ENCODE results near the gene ACOXL. TPM values are rescaled to one million over a fixed set of nuclear protein-coding genes. Genes with fewer than 3 reads are reported as not detected.

Gene ACOXL
- total RNA-seq, 1 experiment from 2014 or later: not detected

DNA sequence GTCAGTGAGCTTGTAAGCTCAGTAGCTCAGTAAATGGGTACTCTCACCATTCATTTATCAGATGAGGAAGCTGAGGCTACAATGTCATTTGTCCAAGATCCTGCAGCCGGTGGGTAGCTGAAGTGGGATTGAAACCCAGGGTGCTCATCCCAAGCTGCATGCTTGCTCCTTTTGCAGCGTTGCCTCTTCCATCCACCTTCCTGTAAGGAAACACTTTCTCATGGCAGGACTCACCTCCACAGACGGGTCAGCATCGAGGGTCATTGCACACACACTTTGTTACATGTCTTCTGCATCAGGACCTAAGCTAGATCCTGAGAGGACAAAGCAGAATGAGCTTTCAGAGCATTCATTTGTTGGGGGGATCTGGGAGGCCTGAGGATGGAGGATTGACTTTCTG, 60.7 kb downstream of the ACOXL start:
- DNase-seq (ENCODE audit: low spot score): no peak

DNA sequence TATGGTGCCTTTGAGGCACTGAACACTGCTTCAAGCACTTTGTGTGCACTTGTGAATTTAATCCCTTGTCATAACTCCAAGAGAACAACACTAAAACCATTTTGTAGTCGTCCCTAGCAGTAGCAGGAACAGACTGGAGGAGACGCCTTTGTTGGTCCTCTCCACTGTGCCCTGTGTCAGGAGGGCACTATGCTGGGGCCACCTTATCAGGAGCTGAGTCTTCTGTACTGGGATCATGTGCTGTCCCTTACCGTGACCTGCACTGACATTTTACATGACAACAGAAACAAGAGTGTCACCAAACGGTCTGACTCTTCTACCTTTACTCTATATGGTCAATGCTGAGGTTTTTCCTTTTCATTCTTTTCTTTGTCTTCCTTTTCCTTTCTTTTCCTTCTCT, 62.0 kb downstream of the ACOXL start:
- DNase-seq (ENCODE audit: low spot score): no peak

DNA sequence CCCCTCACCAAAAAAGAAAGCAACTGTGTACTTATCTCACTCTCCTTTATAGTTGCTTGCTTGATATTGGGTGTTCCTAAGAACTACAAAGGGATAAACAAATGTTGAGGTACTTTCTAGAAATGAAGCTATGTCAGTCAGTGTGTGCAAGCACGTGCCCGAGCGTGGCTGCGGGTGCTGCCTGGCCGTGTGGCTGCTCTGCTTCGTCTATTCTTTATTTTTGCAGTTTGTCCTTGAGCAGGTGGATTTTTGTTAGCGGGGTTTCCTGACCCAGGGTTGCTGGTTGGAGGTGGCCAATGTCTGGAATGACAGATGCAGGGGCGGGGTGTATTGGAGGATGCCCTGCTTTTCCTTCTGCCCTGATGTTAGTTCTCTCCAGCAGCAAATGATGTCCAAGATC, 62.6 kb downstream of the ACOXL start:
- no peak for DNase-seq (ENCODE audit: low spot score)

DNA sequence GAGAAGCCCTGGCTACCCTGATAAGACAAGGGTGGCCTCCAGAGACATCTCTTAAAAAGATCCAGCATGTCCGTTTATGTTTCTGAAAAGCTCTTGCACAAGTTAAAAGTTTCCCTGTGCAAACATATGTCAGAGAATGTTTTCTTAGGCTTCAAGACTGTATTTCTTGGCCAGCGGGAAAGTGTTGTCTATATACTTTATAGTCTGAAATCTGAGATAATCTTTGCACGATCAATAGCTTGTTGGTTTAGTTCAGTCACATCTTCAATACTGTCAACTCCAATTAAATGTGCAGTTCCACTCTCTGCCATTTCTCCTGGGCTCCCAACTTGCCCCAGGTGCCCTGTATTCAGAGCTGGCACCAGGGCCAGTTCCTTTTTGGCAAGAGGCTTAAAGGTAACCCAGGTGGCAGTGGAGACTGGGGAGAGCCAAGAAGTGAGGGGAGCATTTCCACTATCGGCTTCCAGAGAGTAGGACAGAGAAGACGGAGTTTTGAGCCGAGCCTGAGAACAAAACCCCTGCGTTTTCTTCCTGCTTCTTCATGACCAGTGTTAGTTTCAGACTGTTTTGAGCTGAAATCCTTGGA, 64.4 kb downstream of the ACOXL start:
- no peak for DNase-seq (ENCODE audit: low spot score)

DNA sequence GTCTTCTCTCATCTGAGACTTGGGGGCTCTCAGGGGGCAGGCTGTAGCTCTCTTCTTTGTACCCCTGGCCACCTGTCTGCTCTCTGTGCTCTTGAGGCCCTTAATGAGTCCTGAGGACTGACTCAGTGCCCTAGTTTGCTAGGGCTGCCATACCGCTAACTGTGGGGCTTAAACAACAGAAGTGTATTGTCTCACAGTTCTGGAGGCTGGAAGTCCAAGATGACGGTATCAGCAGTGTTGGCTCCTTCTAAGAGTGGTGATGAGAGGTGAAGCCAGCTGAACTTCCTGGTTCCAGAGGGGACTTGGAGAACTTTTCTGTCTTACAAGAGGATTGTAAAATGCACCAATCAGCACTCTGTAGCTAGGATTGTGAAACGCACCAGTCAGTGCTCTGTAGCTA, 67.0 kb downstream of the ACOXL start:
- DNase-seq (ENCODE audit: low spot score): no peak

DNA sequence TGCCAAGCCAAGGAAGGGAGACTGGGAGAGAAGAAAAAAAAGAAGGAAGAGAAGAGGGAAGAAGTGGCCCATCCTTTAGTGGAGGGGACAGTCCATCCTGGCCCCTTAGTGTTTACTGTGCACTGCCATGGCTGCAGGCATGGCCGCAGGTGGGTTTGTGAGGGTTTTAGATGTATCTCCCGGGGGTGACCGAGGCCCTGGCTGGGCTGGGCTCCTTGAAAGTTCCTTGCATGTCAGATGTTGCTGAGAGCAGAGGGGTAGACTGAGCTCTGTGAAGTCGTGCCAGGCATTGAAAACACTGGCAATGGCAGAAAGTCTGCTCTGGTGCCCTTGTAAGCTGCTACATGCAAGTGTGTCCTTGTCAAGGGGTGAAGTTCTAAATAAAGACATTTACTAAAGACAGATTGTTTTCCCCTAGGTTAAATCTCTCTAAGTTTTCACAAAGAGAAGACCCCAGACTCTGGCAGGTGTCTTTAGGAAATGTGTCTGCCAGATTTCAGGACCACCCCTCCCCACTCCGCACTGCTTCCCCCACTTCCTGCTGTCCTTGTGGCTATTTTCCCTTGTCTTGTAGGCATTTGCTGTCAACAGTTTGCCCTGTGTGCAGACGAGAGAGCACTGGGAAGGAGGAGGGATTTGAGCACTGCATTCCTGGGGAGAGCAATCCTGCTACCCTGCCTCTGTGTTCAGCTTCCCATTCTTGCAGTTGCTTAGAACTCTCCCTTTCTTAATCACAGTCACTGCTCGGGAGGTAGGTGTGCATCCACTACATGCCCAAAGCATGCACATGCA, 68.4 kb downstream of the ACOXL start:
- no peak for DNase-seq (ENCODE audit: low spot score)

DNA sequence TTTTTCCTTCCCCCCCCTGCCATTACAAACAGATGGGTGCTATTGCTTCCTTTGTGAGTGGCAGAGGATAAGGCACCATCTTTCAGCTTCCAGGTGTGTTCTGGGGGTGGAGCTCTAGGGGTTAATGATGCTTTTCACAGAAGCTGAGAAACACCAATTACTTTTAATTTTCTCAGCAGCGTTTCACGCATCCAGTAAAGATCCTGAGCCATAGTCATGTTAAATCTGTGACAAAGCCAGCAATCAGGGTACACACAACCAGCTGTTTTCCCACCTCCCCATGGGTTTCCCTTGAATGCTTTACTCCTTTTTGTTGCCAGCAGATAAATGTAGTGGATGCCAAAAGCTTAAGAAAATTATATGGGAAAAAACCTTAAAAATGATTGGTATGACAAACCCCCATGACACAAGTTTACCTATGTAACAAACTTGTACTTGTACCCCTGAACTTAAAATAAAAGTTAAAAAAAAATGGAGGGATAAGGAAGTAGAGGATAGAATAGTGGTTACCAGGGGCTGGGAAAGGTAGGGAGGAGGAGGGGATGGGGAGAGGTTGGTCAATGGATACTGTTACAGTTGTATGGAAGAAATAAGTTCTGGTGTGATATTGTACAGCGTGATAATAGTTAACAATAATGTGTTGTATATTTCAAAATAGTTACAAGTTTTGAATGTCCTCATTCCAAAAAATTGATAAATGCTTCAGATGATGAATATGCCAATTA, 70.0 kb downstream of the ACOXL start:
- DNase-seq (ENCODE audit: low spot score): no peak

DNA sequence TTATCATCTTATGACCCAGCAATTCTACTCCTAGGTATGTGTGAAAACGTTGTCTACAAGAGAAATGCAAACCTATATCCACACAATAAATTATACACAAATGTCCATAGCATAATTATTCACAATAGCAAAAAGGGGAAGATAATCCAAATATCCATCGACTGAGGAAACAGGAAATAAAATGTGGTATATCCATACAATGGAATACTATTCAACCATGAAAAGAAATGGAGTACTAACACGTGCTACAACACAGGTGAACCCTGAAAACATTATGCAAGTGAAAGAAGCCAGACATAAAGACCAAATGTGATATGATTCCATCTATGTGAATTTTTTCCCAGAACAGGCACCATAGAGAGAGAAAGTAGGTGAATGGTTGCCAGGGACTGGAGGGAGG, 72.1 kb downstream of the ACOXL start:
- DNase-seq (ENCODE audit: low spot score): no peak

DNA sequence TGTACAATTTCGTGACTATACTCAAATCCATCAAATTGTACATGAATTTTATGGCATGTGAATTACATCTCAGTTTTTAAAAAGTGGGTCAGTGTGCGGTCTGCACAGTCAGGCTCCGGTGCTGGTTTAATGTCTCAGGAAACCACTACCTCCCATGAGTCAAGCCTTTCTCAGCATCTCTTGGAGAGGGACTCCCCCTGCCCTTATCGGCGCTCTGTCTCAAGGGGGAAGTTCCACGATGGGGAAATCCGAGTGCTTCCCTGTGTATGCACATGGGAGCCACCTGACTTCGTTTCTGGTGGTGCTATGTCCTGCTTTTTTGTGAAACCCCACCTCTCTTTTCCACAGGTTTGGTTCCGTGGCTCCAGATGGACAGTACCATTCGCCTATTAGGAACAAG, 72.5 kb downstream of the ACOXL start:
- DNase-seq (ENCODE audit: low spot score): no peak

DNA sequence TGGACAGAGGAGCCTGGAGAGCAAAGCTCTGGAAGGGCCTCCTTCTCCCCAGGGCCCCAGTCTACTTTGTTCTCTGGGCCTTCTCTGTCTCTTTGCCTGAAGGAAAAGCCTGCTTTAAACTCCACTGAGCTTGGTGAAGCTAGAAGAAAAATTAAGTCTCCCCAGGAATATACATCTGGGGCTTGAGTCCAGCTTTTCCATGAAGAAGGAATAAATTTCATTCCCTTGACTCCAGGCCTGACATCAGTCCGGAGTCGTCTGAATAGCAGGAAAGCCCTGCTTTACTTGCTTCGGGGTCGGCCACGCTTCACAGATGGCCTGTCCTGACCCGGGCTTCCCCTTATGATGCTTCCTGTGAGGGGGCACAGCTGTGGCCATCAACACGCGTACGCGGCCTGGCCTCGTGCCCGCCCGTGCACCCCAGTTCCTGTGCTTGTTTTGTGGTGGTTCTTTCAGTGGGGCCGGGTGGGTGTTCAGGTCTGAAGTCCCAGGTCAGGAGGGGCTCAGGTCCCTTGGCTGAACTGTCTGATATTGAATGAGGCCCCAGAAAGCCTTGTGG, 73.6 kb downstream of the ACOXL start:
- DNase-seq (ENCODE audit: low spot score): no peak

DNA sequence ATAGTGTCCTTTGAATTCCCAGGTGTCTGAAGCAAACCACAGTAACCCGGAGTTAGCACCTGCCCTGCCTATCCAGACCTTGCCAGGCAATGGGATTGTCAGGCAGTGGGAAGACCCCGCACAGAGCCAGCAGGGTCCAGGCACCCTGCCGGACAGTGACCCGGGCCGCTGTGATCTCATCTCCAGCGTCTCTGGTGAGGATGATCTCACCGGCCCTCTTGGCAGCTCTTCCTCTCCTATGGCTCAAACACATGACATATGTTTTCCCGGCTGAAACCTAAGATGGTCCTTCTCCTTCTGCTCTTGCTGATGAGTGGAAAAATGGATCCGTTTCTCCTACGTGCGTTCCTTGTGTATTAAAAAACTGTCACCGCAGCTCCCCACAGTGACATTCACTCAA, 75.1 kb downstream of the ACOXL start:
- no peak for DNase-seq (ENCODE audit: low spot score)

DNA sequence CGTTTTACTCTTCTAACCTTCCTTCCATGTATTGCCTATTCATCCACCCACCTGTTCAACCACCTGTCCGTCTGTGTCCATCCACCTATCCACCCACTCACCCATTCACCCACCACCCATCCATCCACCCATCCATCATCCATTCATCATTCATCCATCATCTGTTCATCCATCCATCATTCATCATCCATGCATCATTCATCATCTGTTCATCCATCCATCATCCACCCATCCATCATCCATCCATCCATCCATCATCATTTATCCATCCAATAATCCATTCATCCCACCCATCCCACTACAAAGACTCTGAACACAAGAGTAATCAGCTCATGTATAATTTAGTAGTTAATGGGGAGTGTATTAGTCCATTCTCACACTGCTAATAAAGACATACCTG, 78.0 kb downstream of the ACOXL start:
- no peak for DNase-seq (ENCODE audit: low spot score)

DNA sequence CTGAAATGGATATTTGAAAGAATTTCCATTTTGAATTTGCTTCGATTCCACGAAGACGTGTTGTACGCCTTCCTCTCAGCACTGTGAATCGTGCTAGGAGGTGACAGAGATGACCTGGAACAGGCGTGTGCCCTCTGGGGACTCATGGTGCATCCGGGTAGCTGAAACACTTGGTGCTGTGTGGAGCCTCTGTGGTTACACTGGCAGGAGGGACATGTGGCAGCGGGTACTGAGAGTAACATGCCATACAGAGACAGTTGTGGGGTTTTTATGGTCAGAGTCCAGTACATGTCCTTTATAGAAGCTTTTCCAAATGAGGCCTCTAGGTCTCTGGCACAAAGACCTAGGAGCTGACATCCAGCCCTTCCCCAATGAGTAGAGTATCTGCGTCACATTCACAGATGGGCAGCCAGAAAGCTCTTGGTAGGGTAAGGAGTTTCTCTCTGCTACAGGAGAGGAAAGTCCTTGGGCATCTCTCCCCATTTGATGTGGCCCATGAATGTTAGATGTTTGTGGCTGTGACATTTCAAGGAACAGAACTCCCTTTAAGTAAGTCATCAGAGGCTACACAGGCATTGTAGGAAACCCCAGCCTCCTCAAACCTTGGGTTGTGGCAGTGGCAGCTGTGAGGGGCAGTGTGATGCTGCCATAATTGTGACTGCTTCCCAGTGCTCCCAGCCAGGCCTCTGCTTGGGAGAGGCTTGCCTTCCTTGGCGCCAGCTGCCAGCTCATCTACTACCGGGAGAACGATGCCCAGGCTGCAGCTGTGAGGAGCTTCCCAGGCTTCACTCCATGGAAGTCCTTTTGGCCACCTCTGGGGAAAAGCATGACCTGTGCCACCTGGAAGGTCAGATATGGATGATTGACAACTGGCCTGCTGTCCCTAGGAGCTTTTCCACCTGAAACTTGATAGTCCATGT, 80.6 kb downstream of the ACOXL start:
- no peak for DNase-seq (ENCODE audit: low spot score)

DNA sequence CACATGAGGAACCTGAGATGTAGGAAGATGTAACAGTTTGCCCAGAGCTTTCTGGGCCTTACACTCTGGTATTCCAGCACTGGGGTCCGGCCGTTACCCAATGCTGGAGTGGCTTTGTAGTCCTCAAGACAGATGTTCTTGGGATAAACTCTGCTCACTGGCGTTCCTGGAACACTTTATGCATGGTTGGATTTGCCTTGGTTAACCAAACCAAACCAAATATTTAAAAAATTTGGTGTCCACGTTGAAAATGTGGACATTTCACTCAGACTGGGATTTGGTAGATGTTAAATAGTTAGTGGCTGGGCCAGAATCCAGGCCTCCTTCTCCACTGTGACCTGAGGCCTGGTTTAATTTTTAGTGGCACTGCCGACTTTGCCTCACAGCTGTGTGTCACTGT, 81.5 kb downstream of the ACOXL start:
- no peak for DNase-seq (ENCODE audit: low spot score)

DNA sequence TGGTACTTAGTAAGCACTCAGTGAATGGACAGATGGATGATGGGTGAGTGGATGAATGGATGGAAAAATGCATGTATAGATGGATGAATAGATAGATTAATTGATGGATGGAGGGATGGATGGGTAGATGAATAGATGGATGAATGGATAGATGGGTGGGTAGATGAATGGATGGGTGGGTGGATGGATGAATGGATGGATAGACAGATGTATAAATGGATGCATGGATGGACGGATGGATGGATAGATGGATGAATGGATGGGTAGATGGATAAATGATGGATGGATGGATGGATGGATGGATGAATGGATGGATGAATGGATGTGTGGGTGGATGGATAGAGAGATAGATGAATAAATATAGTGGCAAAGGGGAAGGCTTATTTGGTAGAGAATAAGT, 83.6 kb downstream of the ACOXL start:
- DNase-seq (ENCODE audit: low spot score): no peak

DNA sequence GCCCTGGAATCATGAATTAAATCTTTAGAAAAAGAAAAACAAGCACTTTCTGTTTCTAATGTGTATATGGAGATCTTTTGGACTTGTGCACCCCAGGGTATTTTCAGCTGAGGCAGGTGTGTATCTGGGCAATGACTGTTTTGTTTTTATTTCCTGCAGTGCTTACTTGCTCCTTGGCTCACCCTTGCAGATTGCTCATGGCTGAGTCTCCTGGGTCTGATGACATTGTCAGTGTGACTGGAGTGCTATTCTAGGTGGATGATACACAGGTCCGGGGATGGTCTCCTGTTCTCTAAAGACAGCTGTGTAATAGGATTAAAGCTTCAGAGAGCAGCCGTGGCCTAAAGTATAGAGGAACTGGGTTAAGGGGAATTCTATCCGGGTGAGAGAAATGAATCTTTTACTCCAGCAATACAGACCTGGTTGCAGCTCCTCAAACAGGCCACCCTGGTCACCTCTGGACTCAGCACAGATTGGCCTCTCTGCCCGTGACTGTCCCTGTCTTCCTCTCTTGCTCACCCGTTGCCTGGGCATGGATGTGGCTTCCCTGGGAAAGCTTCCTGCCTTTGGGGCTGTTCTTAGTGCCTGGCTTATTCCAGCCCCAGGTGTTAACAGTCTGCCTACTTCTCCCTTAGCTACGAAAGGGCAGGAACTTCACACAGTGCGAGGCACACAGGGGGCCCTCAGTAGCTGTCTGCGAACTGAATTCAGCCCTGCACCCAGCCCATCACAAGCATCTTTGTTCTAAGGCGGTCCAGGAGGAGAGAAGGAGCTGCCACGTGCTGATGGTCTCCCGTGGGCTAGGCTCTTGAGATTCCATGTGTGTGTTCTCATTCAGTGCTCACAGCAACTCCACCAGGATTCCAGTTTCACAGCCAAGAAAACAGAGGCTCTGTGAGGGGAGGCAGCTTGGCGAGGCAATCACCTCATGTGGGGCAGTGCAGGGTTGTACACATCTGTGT, 84.3 kb downstream of the ACOXL start:
- no peak for DNase-seq (ENCODE audit: low spot score)

DNA sequence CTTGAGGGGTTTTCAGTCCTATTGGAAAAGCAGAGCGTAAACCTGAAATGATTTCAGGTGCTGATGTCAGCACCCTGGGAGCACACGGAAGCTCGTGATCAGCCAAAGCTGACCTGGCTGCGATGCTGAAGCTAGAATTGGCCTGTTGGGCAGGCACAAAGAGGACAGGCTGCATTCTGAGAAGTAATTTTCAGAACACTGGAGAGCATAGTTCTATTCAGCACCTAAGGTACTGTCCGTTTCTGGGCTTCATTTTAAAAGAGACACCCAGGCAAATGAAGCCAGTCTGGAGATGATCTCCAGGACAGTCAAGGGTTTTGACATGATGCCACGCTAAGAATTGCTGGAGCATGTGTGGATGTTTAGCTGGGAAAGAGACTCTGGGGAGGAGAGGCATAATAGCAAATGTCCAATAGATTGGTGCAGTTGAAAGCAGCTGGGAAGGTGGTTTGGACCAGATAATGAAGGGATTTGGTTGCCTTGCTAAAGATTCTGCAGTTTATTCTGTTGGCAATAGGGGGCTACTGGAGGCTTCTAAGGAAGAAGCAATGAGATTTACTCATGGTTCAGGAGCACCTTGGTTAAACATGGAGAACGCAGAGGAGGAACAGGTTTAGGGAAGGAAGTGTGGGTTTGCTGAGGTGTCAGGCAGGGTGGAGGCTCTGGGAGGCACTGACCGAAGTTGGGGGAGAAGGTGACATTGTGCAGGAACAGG, 86.6 kb downstream of the ACOXL start:
- DNase-seq (ENCODE audit: low spot score): no peak

DNA sequence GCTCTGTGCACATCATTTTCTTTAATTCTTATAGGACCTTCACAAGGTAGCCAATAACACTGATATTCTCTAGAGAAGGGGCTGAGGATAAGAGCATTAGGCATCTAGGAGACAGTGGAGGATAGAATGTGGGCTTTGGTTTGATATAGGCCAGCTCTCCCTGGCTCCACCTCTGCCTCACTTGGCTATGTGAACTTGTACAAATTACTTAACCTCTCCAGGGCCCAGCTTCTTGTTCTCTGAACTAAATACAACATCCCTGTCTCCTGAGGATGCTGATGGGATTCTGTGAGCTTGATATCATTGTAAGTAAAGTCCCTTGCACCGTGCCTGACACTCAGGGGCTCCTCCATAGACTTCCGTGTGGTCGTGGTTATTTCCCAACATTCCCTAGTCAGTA, 87.3 kb downstream of the ACOXL start:
- no peak for DNase-seq (ENCODE audit: low spot score)

DNA sequence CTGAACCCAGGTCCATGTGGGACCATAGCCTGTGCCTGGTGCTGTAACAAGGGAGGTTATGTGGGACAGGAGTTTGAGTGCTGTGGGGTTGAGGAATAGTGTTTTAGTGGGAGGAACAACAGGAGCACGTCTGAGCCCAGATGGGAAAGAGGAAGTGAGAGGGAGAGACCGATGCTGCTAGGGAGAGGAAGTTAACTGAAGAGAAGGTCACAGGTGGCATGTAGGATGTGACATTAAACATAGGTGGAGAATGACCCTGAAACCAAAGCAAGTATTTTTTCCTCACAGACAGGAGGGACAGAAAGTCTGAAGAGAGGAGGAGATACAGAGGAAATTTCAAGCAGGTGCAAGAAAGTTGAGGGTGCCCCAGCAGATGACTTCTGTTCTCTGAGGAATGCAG, 87.8 kb downstream of the ACOXL start:
- DNase-seq (ENCODE audit: low spot score): no peak

DNA sequence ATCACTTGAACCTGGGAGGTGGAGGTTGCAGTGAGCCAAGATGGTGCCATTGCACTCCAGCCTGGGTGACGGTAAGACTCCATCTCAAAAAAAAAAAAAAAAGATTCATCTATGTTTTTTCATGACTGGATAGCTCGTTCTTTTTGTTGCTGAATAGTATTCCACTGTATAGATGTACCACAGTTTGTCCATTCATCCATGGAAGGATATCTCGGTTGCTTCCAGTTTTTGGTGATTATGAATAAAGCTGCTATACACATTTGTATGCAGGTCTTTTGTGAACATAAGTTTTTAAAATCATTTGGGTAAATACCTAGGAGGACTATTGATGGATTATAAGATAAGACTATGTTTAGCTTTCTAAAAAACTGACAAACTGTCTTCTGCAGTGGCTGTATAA, 90.8 kb downstream of the ACOXL start:
- no peak for DNase-seq (ENCODE audit: low spot score)

Data from A172 (cell line).